22Rv1 (cell line): ENCODE results near the gene EVL.

Source experiments
- CTCF ChIP-seq: fragments of 450-650 bp; IDR thresholded peaks from 2 replicates; pipeline ENCODE4 v1.5.1; 2017; ENCODE audit warnings: mild to moderate bottlenecking
- ZFX ChIP-seq: fragments of 450-650 bp; IDR thresholded peaks from 2 replicates; pipeline ENCODE4 v1.6.1; 2017; ENCODE audit warnings: antibody characterized with exemption, borderline replicate concordance

- TF ChIP-seq CTCF: no peak
- TF ChIP-seq ZFX: no peak
Observed at GRCh38 chr14:100156776-100157175, 91.6 kb downstream of the EVL start.
